DMS 273 (cell line): ENCODE measurements around the gene PLVAP.

Experiments used
- DNase-seq: peaks from one replicate; lab custom pipeline; 2025; ENCODE audit not compliant: unreplicated experiment; lab: John Stamatoyannopoulos, UW

Gene PLVAP

GRCh38 chr19:17334414-17335409 lies 42.4 kb downstream of the PLVAP start, which contains the start of gene ANO8:
Gene ANO8, minus strand, starts transcription at chr19:17334855. Its CDS starts 185 bp downstream, at chr19:17334670.
- DNase-seq = peak; percentile 100

DNA sequence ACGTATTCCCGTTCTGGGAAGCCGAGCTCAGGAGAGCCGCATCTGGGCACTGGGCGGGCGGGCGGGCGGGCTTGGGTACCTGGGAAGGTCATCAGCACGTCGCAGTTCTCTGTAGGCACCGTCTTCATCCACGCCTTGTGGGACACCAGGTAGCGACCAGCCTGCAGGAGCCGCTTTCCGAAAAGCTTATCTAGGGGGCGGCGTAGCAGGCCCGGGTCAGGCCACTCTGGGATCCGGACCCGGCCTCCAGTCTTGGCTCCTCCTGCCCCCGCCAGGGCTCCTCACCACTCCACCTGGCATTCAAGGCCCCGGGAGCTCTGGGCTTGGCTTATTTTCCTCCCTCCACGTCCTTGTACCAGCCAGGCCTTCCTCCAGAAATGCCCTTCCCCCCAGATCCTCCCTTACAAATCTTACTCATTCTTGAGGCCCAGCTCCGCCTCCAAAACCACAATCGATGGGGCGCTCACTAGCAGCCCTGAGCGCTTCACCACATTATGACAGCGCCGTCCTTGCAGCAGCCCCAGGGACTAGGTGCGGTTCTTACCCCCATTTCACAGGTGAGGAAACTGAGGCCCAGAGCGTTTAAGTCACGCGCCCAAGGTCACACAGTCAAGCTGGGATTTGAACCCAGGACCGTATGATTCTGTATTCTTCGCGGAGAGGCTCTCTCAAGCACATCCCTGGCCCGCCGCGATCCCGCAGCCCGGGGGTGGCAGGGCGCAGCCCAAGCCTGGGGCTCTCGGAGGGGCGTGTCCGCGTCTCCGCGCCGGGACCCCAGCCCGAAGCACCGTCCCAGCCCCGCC lies 43.3 kb downstream of the PLVAP start:
- peak; percentile 36 for DNase-seq

- peak; percentile 69 for DNase-seq
These were observed 44.2 kb downstream of the PLVAP start for GRCh38 chr19:17332677-17333581.

DNA sequence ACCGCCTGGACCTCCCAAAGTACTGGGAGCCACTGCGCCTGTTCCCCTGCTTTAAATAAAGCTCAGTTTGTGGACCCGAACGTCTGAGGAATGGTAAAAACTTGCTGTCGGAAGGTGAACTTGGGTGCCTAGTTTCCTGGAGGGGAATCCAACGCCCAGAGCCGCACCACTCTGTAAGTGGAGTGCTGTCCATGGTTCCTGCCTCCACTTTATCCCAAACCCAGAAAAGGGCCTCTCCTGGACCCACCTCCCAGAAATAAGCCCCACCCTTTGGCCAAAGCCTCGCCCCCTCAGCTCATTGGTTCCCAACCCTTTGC lies 44.8 kb downstream of the PLVAP start:
- DNase-seq = no peak

- no peak for DNase-seq
These were observed 46.0 kb downstream of the PLVAP start for GRCh38 chr19:17331045-17331558.

GRCh38 chr19:17330262-17331044 lies 46.7 kb downstream of the PLVAP start:
- no peak for DNase-seq

- no peak for DNase-seq
These were observed 47.5 kb downstream of the PLVAP start for GRCh38 chr19:17329366-17330261.

- no peak for DNase-seq
These were observed 48.4 kb downstream of the PLVAP start for GRCh38 chr19:17328517-17329365.

DNA sequence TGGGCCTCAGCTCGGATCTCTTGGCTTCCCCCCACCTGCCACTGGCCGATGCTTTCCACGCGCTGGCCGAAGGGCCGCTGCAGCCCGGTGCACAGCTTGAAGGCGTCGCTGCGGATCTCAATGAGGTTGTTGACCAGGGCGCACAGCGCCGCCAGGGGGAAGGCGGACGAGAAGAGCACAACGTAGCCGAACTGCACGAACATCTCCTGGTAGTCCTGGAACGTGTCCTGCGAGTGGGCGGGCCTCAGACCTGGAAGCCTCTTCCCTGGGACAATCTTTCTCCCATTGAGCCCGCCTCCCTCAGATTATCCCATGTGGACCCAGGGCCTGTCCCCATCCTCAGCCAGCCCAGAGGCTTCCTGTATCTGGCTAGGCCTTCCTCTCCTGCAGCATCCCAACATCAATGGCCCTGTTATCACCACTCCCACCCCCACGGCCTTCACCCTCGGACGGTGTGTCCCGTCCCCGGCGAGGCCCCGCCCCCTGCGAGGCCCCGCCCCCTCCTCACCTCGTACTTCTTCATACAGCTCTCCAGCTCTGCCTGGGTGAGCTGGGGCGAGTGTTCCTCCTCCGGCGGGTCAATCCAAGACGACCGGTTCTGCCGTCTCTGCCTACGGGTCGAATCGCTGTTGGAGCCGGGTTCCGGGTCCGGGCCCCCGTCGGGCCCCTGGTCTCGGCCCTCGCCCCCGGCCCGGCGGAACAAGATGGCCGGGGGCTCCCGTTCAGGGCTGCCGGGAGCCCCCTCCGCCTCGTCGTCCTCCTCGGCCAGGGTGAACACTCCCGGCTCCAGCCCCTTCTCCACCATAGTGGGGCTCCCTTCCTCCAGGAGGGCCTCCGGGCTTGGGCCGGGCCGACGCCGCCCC lies 49.3 kb downstream of the PLVAP start:
- DNase-seq = peak; percentile 37

DNA sequence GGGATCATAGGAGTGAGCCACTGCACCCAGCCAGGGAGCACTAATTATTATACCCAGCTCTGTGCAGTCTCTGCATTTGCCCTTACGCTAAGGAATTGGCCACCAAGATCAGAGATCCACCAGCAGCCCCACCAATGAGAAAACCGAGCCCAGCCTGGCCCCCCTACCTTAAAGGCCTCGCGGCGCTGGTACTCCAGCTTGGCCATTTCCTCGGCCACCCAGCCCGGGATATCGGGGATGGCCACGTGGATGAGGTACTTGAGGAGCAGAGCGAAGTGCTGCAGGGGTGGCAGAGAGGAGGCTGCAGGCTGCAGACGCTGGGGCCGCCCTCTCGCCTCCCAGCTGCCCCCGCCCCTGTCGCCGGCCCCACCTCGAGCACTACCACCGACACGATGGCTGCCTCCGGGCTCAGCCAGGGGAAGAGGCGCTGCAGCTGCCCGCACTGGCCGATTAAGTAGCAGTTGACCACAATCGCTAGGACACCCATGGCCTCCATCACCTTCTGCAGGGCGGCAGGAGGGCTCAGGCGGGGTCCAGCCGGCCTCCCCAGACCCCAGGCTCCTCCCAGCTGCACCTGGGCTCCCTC lies 50.0 kb downstream of the PLVAP start:
- DNase-seq = no peak

GRCh38 chr19:17326595-17326966 lies 50.6 kb downstream of the PLVAP start:
- no peak for DNase-seq

DNA sequence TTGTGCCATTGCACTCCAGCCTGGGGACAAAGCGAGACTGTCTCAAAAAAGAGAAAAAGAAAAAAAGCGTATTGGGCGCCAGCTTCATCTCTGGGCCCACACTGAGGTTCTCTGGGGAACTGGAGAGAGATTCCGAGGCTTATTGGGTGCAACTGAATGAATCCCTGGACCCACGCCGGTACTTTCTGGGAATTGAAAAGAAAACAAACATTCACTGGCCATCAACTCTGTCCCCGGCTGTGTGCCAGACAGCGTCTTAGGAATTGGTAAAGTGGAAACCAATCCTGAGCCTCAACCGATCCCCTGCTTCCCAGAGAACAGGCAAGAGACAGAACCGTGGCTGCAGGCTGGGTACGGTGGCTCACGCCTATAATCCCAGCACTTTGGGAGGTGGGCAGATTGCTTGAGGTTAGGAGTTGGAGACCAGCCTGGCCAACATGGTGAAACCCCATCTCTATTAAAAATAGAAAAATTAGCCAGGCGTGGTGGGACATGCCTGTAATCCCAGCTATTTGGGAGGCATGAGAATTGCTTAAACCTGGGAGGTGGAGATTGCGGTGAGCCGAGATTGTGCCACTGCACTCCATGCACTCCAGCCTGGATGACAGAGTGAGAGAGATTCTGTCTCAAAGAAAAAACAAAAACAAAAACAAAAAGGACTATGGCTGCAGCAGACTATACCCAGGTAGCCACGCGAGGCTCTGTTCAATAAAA lies 51.1 kb downstream of the PLVAP start:
- no peak for DNase-seq

DNA sequence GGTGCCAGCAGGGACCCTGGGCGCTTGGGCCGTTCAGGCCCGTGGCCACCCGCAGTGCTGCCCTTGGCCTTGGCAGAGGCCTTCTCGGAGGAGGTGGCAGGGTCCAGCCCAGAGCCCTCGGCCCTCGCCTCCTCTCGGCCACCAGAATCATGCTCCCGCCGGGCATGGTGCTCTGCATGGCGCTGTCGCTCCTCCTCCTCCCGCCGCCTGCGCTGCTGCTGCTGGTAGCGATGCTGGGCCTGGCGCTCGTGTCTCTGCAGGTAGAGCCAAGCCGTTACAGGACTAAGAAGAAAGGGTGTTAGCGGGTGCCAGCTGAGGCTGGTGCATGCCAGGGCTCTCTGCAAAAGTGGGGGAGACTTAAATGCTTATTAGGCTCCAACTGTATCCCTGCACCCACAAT lies 52.0 kb downstream of the PLVAP start:
- no peak for DNase-seq

GRCh38 chr19:17324357-17325114 lies 52.6 kb downstream of the PLVAP start:
- DNase-seq = no peak

DNA sequence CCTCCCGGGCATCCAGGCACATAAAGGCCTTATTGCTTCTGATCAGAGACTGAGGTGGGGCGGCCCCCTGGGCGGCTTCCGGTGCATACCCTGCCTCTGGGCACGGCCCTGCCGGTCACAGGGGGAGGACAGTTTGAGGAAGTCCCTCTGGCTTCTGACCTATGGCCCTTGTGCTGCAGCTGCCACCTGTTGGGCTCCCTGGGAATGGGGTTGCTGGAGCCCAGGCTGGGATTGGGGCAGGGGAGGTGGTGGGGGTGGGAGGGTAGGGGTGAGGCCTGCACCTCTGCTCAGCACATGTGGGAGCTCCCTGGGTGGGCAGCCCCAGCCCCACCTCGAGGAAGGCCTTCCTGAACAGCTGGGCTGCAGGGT lies 53.2 kb downstream of the PLVAP start:
- DNase-seq = no peak
